H1 (cell line): Measurements from ENCODE around the gene NADSYN1. TPM values are rescaled to one million over a fixed set of nuclear protein-coding genes. Genes with fewer than 3 reads are reported as not detected.
A peak's percentile ranks its signal among the peaks of the same experiment; 100 is the strongest.

Experiments used
- CTCF ChIA-PET: fragments of 300-600 bp; sonication (Branson Sonifier 250); formaldehyde crosslinking; loops from one replicate; lab custom pipeline; 2021; ENCODE audit not compliant: partially characterized antibody; lab: Charles Lee
- POLR2A ChIA-PET: fragments of 300-600 bp; sonication (Branson Sonifier 250); formaldehyde crosslinking; loops from one replicate; lab custom pipeline; 2021; ENCODE audit warnings: inconsistent platforms; ENCODE audit not compliant: partially characterized antibody; lab: Charles Lee
- DNase-seq, 2 experiments: peaks; one replicate each; pipeline versions ENCODE4 v3.0.0 to v3.0.0-alpha.2; 2010 to 2022; ENCODE audit warnings: low spot score in 2 of 2, low read depth in 1 of 2, mixed read lengths in 1 of 2
- FAIRE-seq: peaks from 2 replicates; lab custom pipeline; 2011; peaks lifted over from hg19 to GRCh38; lab: Jason Lieb, UNC
- H2AFZ ChIP-seq: 2 replicates; pipeline ENCODE4 v1.8.1; 2012; ENCODE audit warnings: low read length, inconsistent platforms
- H2AK5ac ChIP-seq: 2 replicates; pipeline ENCODE4 v1.6.1; 2013; ENCODE audit warnings: low read depth, low read length
- H2BK120ac ChIP-seq: replicated peaks from 2 replicates; pipeline ENCODE3; 2013; ENCODE audit warnings: low read depth, low read length, inconsistent platforms
- H2BK12ac ChIP-seq: 2 replicates; pipeline ENCODE4 v1.6.1; 2013; ENCODE audit warnings: low read depth, low read length
- H2BK15ac ChIP-seq: 2 replicates; pipeline ENCODE4 v1.6.1; 2013; ENCODE audit warnings: low read length
- H2BK20ac ChIP-seq: 2 replicates; pipeline ENCODE4 v1.6.1; 2013; ENCODE audit warnings: low read length
- H2BK5ac ChIP-seq: 2 replicates; pipeline ENCODE4 v1.6.1; 2013; ENCODE audit warnings: low read depth, low read length
- H3K14ac ChIP-seq: 2 replicates; pipeline ENCODE4 v1.6.1; 2013; ENCODE audit warnings: inconsistent platforms; ENCODE audit not compliant: insufficient read length
- H3K18ac ChIP-seq: 2 replicates; pipeline ENCODE4 v1.6.1; 2013; ENCODE audit warnings: low read length; ENCODE audit errors: extremely low read depth
- H3K23ac ChIP-seq: 2 replicates; pipeline ENCODE4 v1.6.1; 2013; ENCODE audit warnings: inconsistent platforms; ENCODE audit not compliant: insufficient read length
- H3K23me2 ChIP-seq: 2 replicates; pipeline ENCODE4 v1.6.1; 2013; ENCODE audit warnings: low read depth, low read length
- H3K27ac ChIP-seq: 2 replicates; pipeline ENCODE4 v1.6.1; 2011; ENCODE audit warnings: low read depth, low read length, inconsistent platforms
- H3K27me3 ChIP-seq, 4 experiments: replicated peaks in 1 of 4; 1 replicate in 1 of 4; 2 replicates in 3 of 4; pipeline versions ENCODE4 v1.6.1 to v1.8.1; 2011 to 2013; ENCODE audit warnings: low read length in 3 of 4, mild to moderate bottlenecking in 3 of 4, inconsistent platforms in 2 of 4, mixed read lengths in 2 of 4, moderate library complexity in 1 of 4; ENCODE audit not compliant: control insufficient read depth in 3 of 4, insufficient read depth in 3 of 4; ENCODE audit errors: extremely low read depth in 1 of 4
- H3K36me3 ChIP-seq, 4 experiments: 2 replicates each; pipeline versions ENCODE4 v1.6.1 to v1.8.1; 2011 to 2013; ENCODE audit warnings: mild to moderate bottlenecking in 4 of 4, low read length in 3 of 4, moderate library complexity in 2 of 4, control low read depth in 1 of 4, inconsistent platforms in 1 of 4; ENCODE audit not compliant: insufficient read depth in 4 of 4, control insufficient read depth in 2 of 4
- H3K4ac ChIP-seq: replicated peaks from 2 replicates; pipeline ENCODE3; 2013; ENCODE audit warnings: low read length, low read depth, mixed read lengths, inconsistent platforms; ENCODE audit not compliant: insufficient read length
- H3K4me1 ChIP-seq, 4 experiments: replicated peaks in 1 of 4; 1 replicate in 1 of 4; 2 replicates in 3 of 4; pipeline versions ENCODE4 v1.6.1 to v1.8.1; 2011 to 2013; ENCODE audit warnings: low read length in 3 of 4, inconsistent platforms in 2 of 4, mixed read lengths in 1 of 4; ENCODE audit not compliant: insufficient read depth in 4 of 4, control insufficient read depth in 3 of 4
- H3K4me2 ChIP-seq, 2 experiments: 2 replicates each; pipeline versions ENCODE4 v1.6.1 to v1.8.1; 2011 to 2013; ENCODE audit warnings: low read depth in 2 of 2, low read length in 2 of 2, control low read depth in 1 of 2, inconsistent platforms in 1 of 2, mild to moderate bottlenecking in 1 of 2; ENCODE audit not compliant: insufficient read depth in 1 of 2
- H3K4me3 ChIP-seq, 4 experiments: fragments of 200-600, 300-600 bp in 1 of 4; sonication (generic), shearing (Covaris generic), sonication (Bioruptor Twin) in 1 of 4; 2 replicates each; pipeline versions ENCODE4 v1.5.1 to v1.8.1; 2011 to 2016; ENCODE audit warnings: low read length in 4 of 4, low read depth in 3 of 4, control low read depth in 2 of 4, inconsistent platforms in 2 of 4, mild to moderate bottlenecking in 2 of 4, mixed read lengths in 1 of 4, moderate library complexity in 1 of 4; ENCODE audit not compliant: insufficient read depth in 2 of 4; ENCODE audit errors: extremely low read depth in 1 of 4
- H3K56ac ChIP-seq: replicated peaks from 2 replicates; pipeline ENCODE3; 2013; ENCODE audit warnings: low read depth, mild to moderate bottlenecking, mixed read lengths, low read length, inconsistent platforms; ENCODE audit not compliant: insufficient read length
- H3K79me1 ChIP-seq: 2 replicates; pipeline ENCODE4 v1.6.1; 2013; ENCODE audit warnings: low read depth, low read length, control low read depth
- H3K79me2 ChIP-seq, 2 experiments: 2 replicates each; pipeline versions ENCODE4 v1.6.1 to v1.8.1; 2012 to 2013; ENCODE audit warnings: low read length in 2 of 2, mild to moderate bottlenecking in 2 of 2, inconsistent platforms in 1 of 2; ENCODE audit not compliant: insufficient read depth in 2 of 2, control insufficient read depth in 1 of 2
- H3K9ac ChIP-seq, 4 experiments: replicated peaks in 1 of 4; 1 replicate in 1 of 4; 2 replicates in 3 of 4; pipeline versions ENCODE4 v1.6.1 to v1.8.1; 2011 to 2013; ENCODE audit warnings: low read depth in 3 of 4, low read length in 3 of 4, control low read depth in 2 of 4, mild to moderate bottlenecking in 2 of 4, moderate library complexity in 2 of 4, inconsistent platforms in 1 of 4; ENCODE audit errors: extremely low read depth in 1 of 4
- H3K9me3 ChIP-seq, 2 experiments: 2 replicates each; pipeline versions ENCODE4 v1.6.1 to v1.8.1; 2012 to 2013; ENCODE audit warnings: mild to moderate bottlenecking in 2 of 2, moderate library complexity in 2 of 2, control low read depth in 1 of 2, inconsistent platforms in 1 of 2, low read depth in 1 of 2, low read length in 1 of 2, mixed read lengths in 1 of 2; ENCODE audit not compliant: insufficient read depth in 2 of 2
- H4K20me1 ChIP-seq, 2 experiments: replicated peaks in 1 of 2; 2 replicates each; pipeline versions ENCODE3 to v1.8.1; 2011 to 2013; ENCODE audit warnings: inconsistent platforms in 2 of 2, low read length in 2 of 2, mild to moderate bottlenecking in 1 of 2; ENCODE audit not compliant: insufficient read depth in 2 of 2, control insufficient read depth in 1 of 2
- H4K5ac ChIP-seq: 2 replicates; pipeline ENCODE4 v1.6.1; 2013; ENCODE audit warnings: low read length, low read depth, mixed read lengths, inconsistent platforms; ENCODE audit not compliant: insufficient read length
- H4K8ac ChIP-seq: 2 replicates; pipeline ENCODE4 v1.8.0; 2013; ENCODE audit warnings: mild to moderate bottlenecking, moderate library complexity, low read length, inconsistent platforms; ENCODE audit not compliant: insufficient read depth; ENCODE audit errors: extremely low read depth
- H4K91ac ChIP-seq: replicated peaks from 2 replicates; pipeline ENCODE3; 2013; ENCODE audit warnings: low read length, mixed read lengths, inconsistent platforms; ENCODE audit not compliant: insufficient read length
- BRCA1 ChIP-seq: IDR thresholded peaks from 2 replicates; pipeline ENCODE4 v1.6.1; 2012; ENCODE audit warnings: low read depth, low read length, improper control_type of control experiment
- CHD1 ChIP-seq: IDR thresholded peaks from 2 replicates; pipeline ENCODE4 v1.6.1; 2012; ENCODE audit warnings: low read depth, low read length, improper control_type of control experiment
- EGR1 ChIP-seq: IDR thresholded peaks from 2 replicates; pipeline ENCODE4 v1.6.1; 2011; ENCODE audit warnings: low read depth, low read length, borderline replicate concordance
- SAP30 ChIP-seq: fragments of 300-600 bp; sonication (generic); IDR thresholded peaks from 2 replicates; pipeline ENCODE4 v1.7.1; 2012; ENCODE audit warnings: low read length, moderate library complexity, mild to moderate bottlenecking, inconsistent platforms; ENCODE audit not compliant: insufficient read depth, insufficient replicate concordance
- TAF1 ChIP-seq: IDR thresholded peaks from 2 replicates; pipeline ENCODE4 v1.6.1; 2011; ENCODE audit warnings: mild to moderate bottlenecking, low read depth, low read length
- USF2 ChIP-seq: IDR thresholded peaks from 2 replicates; pipeline ENCODE4 v1.6.1; 2011; ENCODE audit warnings: low read length, improper control_type of control experiment
- WGBS, 2 experiments: shearing (Covaris generic) in 1 of 2; methylation state at CpG; one replicate each; pipeline versions ENCODE4 v1.1.6 to v1.1.7; 2013 to 2015; ENCODE audit warnings: low lambda C conversion rate in 2 of 2, mixed read lengths in 2 of 2, inconsistent platforms in 1 of 2, low coverage in 1 of 2, missing lambda C conversion rate in 1 of 2; ENCODE audit not compliant: insufficient replicate concordance in 2 of 2, insufficient coverage in 1 of 2, insufficient read length in 1 of 2; ENCODE audit errors: extremely low coverage in 1 of 2, missing lambda C conversion rate in 1 of 2; 5-methylcytosine and 5-hydroxymethylcytosine counted together
- polyA plus RNA-seq, 7 experiments: library from polyadenylated mRNA; depleted of rRNA in 3 of 7; stranded (reverse) in 5 of 7; unstranded in 2 of 7; fragments of >200 nt in 5 of 7; fragments of 200-250 nt in 2 of 7; gene quantifications; 1 replicate in 5 of 7; 2 replicates in 1 of 7; 4 replicates in 1 of 7; pipeline versions ENCODE4 v1.2.1 to v1.2.3, GENCODE V29; 2011 to 2013; ENCODE audit warnings: missing spikeins in 2 of 7, mixed read lengths in 2 of 7
- total RNA-seq: library from RNA; stranded (reverse); fragmentation: NEBNext Ultra II Directional; extraction: Animal tissue kit (Norgen Biotek cat#: 25700); gene quantifications from 2 replicates; pipeline ENCODE4 v1.2.1, GENCODE V29; 2021

NADSYN1 gene
- total and polyA plus RNA-seq, 2 of the 8 experiments (the other 6 are each of a cell fraction or from before 2014, with no cell fraction given), result 38.3 to 38.6 TPM

- FAIRE-seq (no peak), DNase-seq (peak in 1 of 2 experiments; percentile 33)
- Histone ChIP-seq H3K23me2 (no peaks in the 10 kb centered on the region), H3K56ac (no peak overlapping the region), H3K18ac (no peak overlapping the region), H3K9me3 (no peaks in the 10 kb centered on the region), H2AFZ (no peak overlapping the region), H3K4ac (no peak overlapping the region), H3K79me1 (no peaks in the 10 kb centered on the region), H3K14ac (no peak overlapping the region), H3K36me3 (peaks cover 3 to 11% (median 6%) of the 10 kb centered on the region in 4 experiments; a peak in 5 of 8 replicates), H3K27me3 (no peaks in the 10 kb centered on the region), H3K79me2 (no peaks in the 10 kb centered on the region), H2BK15ac (no peak overlapping the region), H3K4me1 (peaks cover 0 to 8% (median 5%) of the 10 kb centered on the region in 4 experiments; a peak in 5 of 7 replicates), H3K4me3 (no peak overlapping the region), H3K9ac (no peak overlapping the region), H2BK12ac (no peak overlapping the region), H4K8ac (no peak overlapping the region; the same call in 1 of the 2 replicates), H4K20me1 (peaks cover 0 to 1% of the 10 kb centered on the region in 2 experiments), H3K4me2 (no peak overlapping the region), H2BK20ac (no peak overlapping the region), H3K27ac (no peak overlapping the region), H2BK120ac (no peak overlapping the region), H4K5ac (no peak overlapping the region), H2BK5ac (no peak overlapping the region), H4K91ac (no peak overlapping the region), H3K23ac (no peak overlapping the region), H2AK5ac (no peak overlapping the region)
- no peak for TF ChIP-seq BRCA1
- TF ChIP-seq CHD1, result no peak
- no peak for TF ChIP-seq EGR1
- TF ChIP-seq TAF1, result no peak
- TF ChIP-seq SAP30, result no peak
- no peak for TF ChIP-seq USF2
- ChIA-PET CTCF (interaction anchor here (1.5 kb wide), 1 partner anchor 62 kb away, joined by 5 read pairs; no protein-coding TSS in a partner anchor), POLR2A (interaction anchor here (0.7 kb wide), 1 partner anchor 17 kb away, joined by 3 read pairs; no protein-coding TSS in a partner anchor)
- 91% methylated on average over 29 of the region's 30 CpGs; no CpG with 5 or more reads in 1 of the 2 experiments for WGBS, 2 experiments
Observed at GRCh38 chr11:71501071-71501985, 48.3 kb downstream of the NADSYN1 start.
